HepG2 (cell line): Measurements from ENCODE around the gene HINT2. TPM values are rescaled to one million over a fixed set of nuclear protein-coding genes. Genes with fewer than 3 reads are reported as not detected.

ENCODE experiments used
- ATAC-seq: fragments of 200-7000 bp; cut with Tn5 transposase; 3 replicates; pipeline ENCODE4 v1.9.1; 2020; ENCODE audit warnings: mild to moderate bottlenecking, moderate library complexity
- BruUV-seq: library from RNA; stranded (reverse); fragments of 400-500 nt; replicated peaks from 2 replicates; lab custom pipeline; 2021; lab: Mats Ljungman, UMichigan
- CTCF ChIA-PET: fragments of 300-600 bp; formaldehyde crosslinking; extraction: SDS; loops from one replicate; lab custom pipeline; 2021; ENCODE audit warnings: low total read pairs, inconsistent platforms, low intra/inter-chr PET ratio; lab: Yijun Ruan, JAX
- POLR2A ChIA-PET: fragments of 350-600 bp; sonication (Branson Sonifier 250); formaldehyde crosslinking; loops from one replicate; lab custom pipeline; 2020; ENCODE audit warnings: antibody characterized with exemption, inconsistent platforms; lab: Yijun Ruan, JAX
- DNase-seq: peaks from one replicate; pipeline ENCODE4 v3.0.0-alpha.2; 2015; ENCODE audit warnings: low spot score
- FAIRE-seq: peaks from 3 replicates; lab custom pipeline; 2011; peaks lifted over from hg19 to GRCh38; lab: Jason Lieb, UNC
- H2AFZ ChIP-seq: one replicate; pipeline ENCODE4 v1.6.1; 2011; ENCODE audit warnings: low read length, inconsistent platforms
- H3K27ac ChIP-seq: fragments of 300-600 bp; 3 replicates; pipeline ENCODE4 v1.8.0; 2011; ENCODE audit warnings: mixed run types, mild to moderate bottlenecking, mixed read lengths, low read length, inconsistent platforms; ENCODE audit not compliant: insufficient read depth; ENCODE audit errors: extremely low read length
- H3K27me3 ChIP-seq, 2 experiments: fragments of 200-600 bp in 1 of 2; 2 replicates in 1 of 2; 3 replicates in 1 of 2; pipeline versions ENCODE4 v1.6.0 to v1.8.0; 2011; ENCODE audit warnings: low read length in 2 of 2, mild to moderate bottlenecking in 2 of 2, moderate library complexity in 2 of 2, inconsistent platforms in 1 of 2; ENCODE audit not compliant: insufficient read depth in 2 of 2, control insufficient read depth in 1 of 2
- H3K36me3 ChIP-seq, 2 experiments: fragments of 200-600 bp in 1 of 2; replicated peaks in 1 of 2; 2 replicates in 1 of 2; 3 replicates in 1 of 2; pipeline versions ENCODE4 v1.5.1 to v1.8.0; 2011; ENCODE audit warnings: low read length in 2 of 2, inconsistent platforms in 1 of 2; ENCODE audit not compliant: insufficient read depth in 2 of 2, control insufficient read depth in 1 of 2
- H3K4me1 ChIP-seq: 2 replicates; pipeline ENCODE4 v1.5.1; 2012; ENCODE audit warnings: low read length, inconsistent platforms; ENCODE audit not compliant: insufficient read depth
- H3K4me2 ChIP-seq: 2 replicates; pipeline ENCODE4 v1.6.0; 2011; ENCODE audit warnings: low read depth, low read length, inconsistent platforms
- H3K4me3 ChIP-seq, 3 experiments: fragments of 200-600 bp in 1 of 3; sonication (generic), shearing (Covaris generic) in 1 of 3; replicated peaks in 1 of 3; 2 replicates each; pipeline ENCODE4 v1.5.1; 2011 to 2016; ENCODE audit warnings: low read length in 3 of 3, inconsistent platforms in 2 of 3, low read depth in 2 of 3, mild to moderate bottlenecking in 2 of 3, control low read depth in 1 of 3, mixed read lengths in 1 of 3; ENCODE audit not compliant: insufficient read depth in 1 of 3
- H3K79me2 ChIP-seq: one replicate; pipeline ENCODE4 v1.6.1; 2011; ENCODE audit warnings: low read length, inconsistent platforms; ENCODE audit not compliant: insufficient read depth
- H3K9ac ChIP-seq: 2 replicates; pipeline ENCODE4 v1.6.0; 2011; ENCODE audit warnings: mild to moderate bottlenecking, low read depth, low read length, inconsistent platforms; ENCODE audit not compliant: insufficient read depth
- H3K9me3 ChIP-seq: 2 replicates; pipeline ENCODE4 v1.5.1; 2012; ENCODE audit warnings: mild to moderate bottlenecking, low read length
- H4K20me1 ChIP-seq: 2 replicates; pipeline ENCODE4 v1.6.0; 2011; ENCODE audit warnings: inconsistent platforms, mild to moderate bottlenecking, low read length, moderate library complexity; ENCODE audit not compliant: insufficient read depth
- ARID3A ChIP-seq: IDR thresholded peaks from 2 replicates; pipeline ENCODE4 v1.6.1; 2012; ENCODE audit warnings: low read depth, low read length, improper control_type of control experiment
- CBFB ChIP-seq: sonication (generic); formaldehyde crosslinking; IDR thresholded peaks from 2 replicates; pipeline ENCODE4 v1.4.0; 2020; ENCODE audit warnings: missing genetic modification reagents
- ELF4 ChIP-seq: sonication (generic); formaldehyde crosslinking; IDR thresholded peaks from 2 replicates; pipeline ENCODE4 v1.5.0; 2020; ENCODE audit warnings: missing genetic modification reagents, mild to moderate bottlenecking, moderate library complexity, borderline replicate concordance
- ESRRA ChIP-seq: sonication (generic); formaldehyde crosslinking; IDR thresholded peaks from 2 replicates; pipeline ENCODE4 v1.5.1; 2020; ENCODE audit warnings: mild to moderate bottlenecking, low read depth, missing genetic modification reagents
- FOXC1 ChIP-seq: sonication (generic); formaldehyde crosslinking; IDR thresholded peaks from 2 replicates; pipeline ENCODE4 v1.8.0; 2022; ENCODE audit warnings: mild to moderate bottlenecking, missing genetic modification reagents, borderline replicate concordance
- MEF2D ChIP-seq: sonication (generic); formaldehyde crosslinking; IDR thresholded peaks from 2 replicates; pipeline ENCODE4 v1.5.1; 2020; ENCODE audit warnings: mild to moderate bottlenecking, missing genetic modification reagents
- MEIS2 ChIP-seq: sonication (generic); formaldehyde crosslinking; IDR thresholded peaks from 2 replicates; pipeline ENCODE4 v1.9.0; 2021; ENCODE audit warnings: mild to moderate bottlenecking, missing genetic modification reagents
- MZF1 ChIP-seq: sonication (generic); formaldehyde crosslinking; IDR thresholded peaks from 2 replicates; pipeline ENCODE4 v1.8.1; 2023; ENCODE audit warnings: mild to moderate bottlenecking, missing genetic modification reagents, borderline replicate concordance
- PREB ChIP-seq: sonication (generic); formaldehyde crosslinking; IDR thresholded peaks from 2 replicates; pipeline ENCODE4 v1.4.0; 2020; ENCODE audit warnings: missing genetic modification reagents
- RNF219 ChIP-seq: sonication (generic); formaldehyde crosslinking; IDR thresholded peaks from 2 replicates; pipeline ENCODE4 v1.5.0; 2020; ENCODE audit warnings: mild to moderate bottlenecking, missing genetic modification reagents
- TBP ChIP-seq: sonication (generic); formaldehyde crosslinking; IDR thresholded peaks from 2 replicates; pipeline ENCODE4 v1.5.0; 2020; ENCODE audit warnings: missing genetic modification reagents
- ZNF143 ChIP-seq: sonication (generic); formaldehyde crosslinking; IDR thresholded peaks from 2 replicates; pipeline ENCODE4 v1.4.0; 2020; ENCODE audit warnings: missing genetic modification reagents
- ZNF709 ChIP-seq: sonication (generic); formaldehyde crosslinking; IDR thresholded peaks from 2 replicates; pipeline ENCODE4 v1.5.0; 2020; ENCODE audit warnings: mild to moderate bottlenecking, missing genetic modification reagents
- ZNF878 ChIP-seq: sonication (generic); formaldehyde crosslinking; IDR thresholded peaks from 2 replicates; pipeline ENCODE4 v1.8.1; 2023; ENCODE audit warnings: mild to moderate bottlenecking, missing genetic modification reagents, moderate library complexity
- WGBS: methylation state at CpG from one replicate; pipeline ENCODE4 v1.1.6; 2017; ENCODE audit warnings: low lambda C conversion rate; 5-methylcytosine and 5-hydroxymethylcytosine counted together
- in situ Hi-C: cut with HindIII; loops from 2 replicates; pipeline ENCODE4 v1.10.0; 2017; ENCODE audit warnings: low pct_unique_long_range_greater_than_20kb; ENCODE audit not compliant: extremely low pct_ligation_motif_present
- intact Hi-C: fragments of 100-400 bp; cut with micrococcal nuclease; formaldehyde crosslinking; loops from one replicate; pipeline ENCODE4 v1.10.0; 2022; ENCODE audit not compliant: unreplicated experiment
- polyA plus RNA-seq, 8 experiments: library from polyadenylated mRNA; depleted of rRNA in 3 of 8; stranded (reverse) in 7 of 8; unstranded in 1 of 8; fragments of >200 nt; fragmentation: Illumina TruSeq in 4 of 8; extraction: Trizol in 4 of 8; gene quantifications; 2 replicates each; pipeline versions ENCODE4 v1.2.1 to v1.2.3, GENCODE V29; 2011 to 2016; ENCODE audit warnings: low read depth in 4 of 8, missing spikeins in 1 of 8, mixed read lengths in 1 of 8; ENCODE audit not compliant: insufficient read depth in 1 of 8
- total RNA-seq, 5 experiments: library from RNA; depleted of rRNA; stranded (reverse); fragments of >200 nt; fragmentation: Illumina TruSeq; extraction: Trizol; gene quantifications; 2 replicates each; pipeline ENCODE4 v1.2.3, GENCODE V29; 2016; ENCODE audit warnings: low read depth in 1 of 5
- TF ChIP-seq, protein P1 (sequence below): IDR thresholded peaks from 2 replicates; pipeline ENCODE4 v1.6.1; 2016; ENCODE audit warnings: low read depth, missing genetic modification reagents, missing compliant biosample characterization

The HINT2 gene
- total and polyA plus RNA-seq, 2 of the 13 experiments (the other 11 are each of a cell fraction or from before 2014, with no cell fraction given): 37.9 to 56.2 TPM

DNA sequence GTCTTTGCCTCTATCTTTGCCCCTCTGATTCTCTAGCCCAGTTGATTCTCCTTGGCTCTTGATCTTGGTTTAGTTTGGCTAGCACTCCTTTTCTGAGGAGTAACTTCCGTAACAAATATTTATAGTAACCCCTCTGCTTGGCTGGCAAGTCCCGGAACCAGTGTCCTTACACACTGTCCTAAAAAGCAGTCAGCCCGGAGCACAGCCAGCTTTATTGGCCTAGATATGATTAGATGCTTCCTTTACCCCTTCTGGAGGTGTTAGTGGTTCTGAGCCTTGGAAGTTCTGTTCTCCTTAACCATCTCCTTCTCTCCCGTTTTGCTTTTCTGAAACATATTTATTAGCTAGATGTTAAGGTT is 43.8 kb downstream of the HINT2 start:
- WGBS: 77% methylated on average over 4 of the region's 4 CpGs
- no peak overlapping the region for H2AFZ ChIP-seq
- no peak for ATAC-seq
- TF ChIP-seq MEF2D (CRISPR knock-in tag): no peak
- no peak for TF ChIP-seq TBP (CRISPR knock-in tag)
- TF ChIP-seq PREB (CRISPR knock-in tag): no peak
- no peak for TF ChIP-seq RNF219 (CRISPR knock-in tag)
- TF ChIP-seq ZNF709: no peak
- no peak for TF ChIP-seq MZF1 (CRISPR knock-in tag)
- TF ChIP-seq, protein P1, sequence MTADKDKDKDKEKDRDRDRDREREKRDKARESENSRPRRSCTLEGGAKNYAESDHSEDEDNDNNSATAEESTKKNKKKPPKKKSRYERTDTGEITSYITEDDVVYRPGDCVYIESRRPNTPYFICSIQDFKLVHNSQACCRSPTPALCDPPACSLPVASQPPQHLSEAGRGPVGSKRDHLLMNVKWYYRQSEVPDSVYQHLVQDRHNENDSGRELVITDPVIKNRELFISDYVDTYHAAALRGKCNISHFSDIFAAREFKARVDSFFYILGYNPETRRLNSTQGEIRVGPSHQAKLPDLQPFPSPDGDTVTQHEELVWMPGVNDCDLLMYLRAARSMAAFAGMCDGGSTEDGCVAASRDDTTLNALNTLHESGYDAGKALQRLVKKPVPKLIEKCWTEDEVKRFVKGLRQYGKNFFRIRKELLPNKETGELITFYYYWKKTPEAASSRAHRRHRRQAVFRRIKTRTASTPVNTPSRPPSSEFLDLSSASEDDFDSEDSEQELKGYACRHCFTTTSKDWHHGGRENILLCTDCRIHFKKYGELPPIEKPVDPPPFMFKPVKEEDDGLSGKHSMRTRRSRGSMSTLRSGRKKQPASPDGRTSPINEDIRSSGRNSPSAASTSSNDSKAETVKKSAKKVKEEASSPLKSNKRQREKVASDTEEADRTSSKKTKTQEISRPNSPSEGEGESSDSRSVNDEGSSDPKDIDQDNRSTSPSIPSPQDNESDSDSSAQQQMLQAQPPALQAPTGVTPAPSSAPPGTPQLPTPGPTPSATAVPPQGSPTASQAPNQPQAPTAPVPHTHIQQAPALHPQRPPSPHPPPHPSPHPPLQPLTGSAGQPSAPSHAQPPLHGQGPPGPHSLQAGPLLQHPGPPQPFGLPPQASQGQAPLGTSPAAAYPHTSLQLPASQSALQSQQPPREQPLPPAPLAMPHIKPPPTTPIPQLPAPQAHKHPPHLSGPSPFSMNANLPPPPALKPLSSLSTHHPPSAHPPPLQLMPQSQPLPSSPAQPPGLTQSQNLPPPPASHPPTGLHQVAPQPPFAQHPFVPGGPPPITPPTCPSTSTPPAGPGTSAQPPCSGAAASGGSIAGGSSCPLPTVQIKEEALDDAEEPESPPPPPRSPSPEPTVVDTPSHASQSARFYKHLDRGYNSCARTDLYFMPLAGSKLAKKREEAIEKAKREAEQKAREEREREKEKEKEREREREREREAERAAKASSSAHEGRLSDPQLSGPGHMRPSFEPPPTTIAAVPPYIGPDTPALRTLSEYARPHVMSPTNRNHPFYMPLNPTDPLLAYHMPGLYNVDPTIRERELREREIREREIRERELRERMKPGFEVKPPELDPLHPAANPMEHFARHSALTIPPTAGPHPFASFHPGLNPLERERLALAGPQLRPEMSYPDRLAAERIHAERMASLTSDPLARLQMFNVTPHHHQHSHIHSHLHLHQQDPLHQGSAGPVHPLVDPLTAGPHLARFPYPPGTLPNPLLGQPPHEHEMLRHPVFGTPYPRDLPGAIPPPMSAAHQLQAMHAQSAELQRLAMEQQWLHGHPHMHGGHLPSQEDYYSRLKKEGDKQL (CRISPR knock-in tag): no peak
- TF ChIP-seq CBFB (CRISPR knock-in tag): no peak
- TF ChIP-seq ZNF143 (CRISPR knock-in tag): no peak
- TF ChIP-seq ELF4 (CRISPR knock-in tag): no peak
- no peak for TF ChIP-seq FOXC1 (CRISPR knock-in tag)
- no peak for TF ChIP-seq MEIS2
- no peak for TF ChIP-seq ARID3A
- no peak for TF ChIP-seq ZNF878 (CRISPR knock-in tag)
- no peak for TF ChIP-seq ESRRA (CRISPR knock-in tag)
- H3K9me3 ChIP-seq: no peaks in the 10 kb centered on the region
- in situ Hi-C loops: no loop called here
- H3K9ac ChIP-seq: no peak overlapping the region
- CTCF ChIA-PET: no interaction called here
- POLR2A ChIA-PET: interaction anchor here (0.7 to 2.3 kb wide), 5 partner anchors 12 to 43 kb away, joined by 3 to 7 read pairs (median 5); partner anchors contain the start of genes CREB3, GBA2, HINT2 and RGP1
- BruUV-seq: no TSS peak
- FAIRE-seq: no peak
- H3K4me1 ChIP-seq: peaks cover 49% of the 10 kb centered on the region
- peak overlapping the region; percentile 32; the same call in 1 of the 2 replicates for H3K4me2 ChIP-seq
- intact Hi-C loops: no loop called here
- no peaks in the 10 kb centered on the region for H3K36me3 ChIP-seq
- peak overlapping the region; percentile 7 for H3K27ac ChIP-seq
- no peak for DNase-seq
- H3K4me3 ChIP-seq: no peak overlapping the region
- no peaks in the 10 kb centered on the region for H4K20me1 ChIP-seq
- no peaks in the 10 kb centered on the region for H3K27me3 ChIP-seq
- peaks cover 7% of the 10 kb centered on the region for H3K79me2 ChIP-seq
